HepG2 (cell line): ENCODE measurements around the gene LIN7A. TPM values are rescaled to one million over a fixed set of nuclear protein-coding genes. Genes with fewer than 3 reads are reported as not detected.

Experiments
- CC2D1A ChIP-seq: sonication (generic); formaldehyde crosslinking; IDR thresholded peaks from 2 replicates; pipeline ENCODE4 v1.8.1; 2023; ENCODE audit warnings: mild to moderate bottlenecking, missing genetic modification reagents
- CREB1 ChIP-seq, 2 experiments: fragments of 450-650 bp in 1 of 2; IDR thresholded peaks; 2 replicates each; pipeline ENCODE4 v1.6.1; 2016 to 2017; ENCODE audit warnings: control low read depth in 1 of 2, mild to moderate bottlenecking in 1 of 2, missing compliant biosample characterization in 1 of 2, missing genetic modification characterization in 1 of 2
- CREM ChIP-seq, 2 experiments: sonication (generic) in 1 of 2; formaldehyde crosslinking in 1 of 2; IDR thresholded peaks; 2 replicates each; pipeline versions ENCODE4 v1.4.0 to v1.6.1; 2016 to 2020; ENCODE audit warnings: antibody characterized with exemption in 1 of 2, mild to moderate bottlenecking in 1 of 2, missing genetic modification reagents in 1 of 2
- HNRNPH1 ChIP-seq: fragments of 200-400 bp; formaldehyde crosslinking; optimal IDR thresholded peaks from 2 replicates; pipeline ENCODE3; 2017; ENCODE audit warnings: mild to moderate bottlenecking, low read depth, low read length
- HNRNPL ChIP-seq: fragments of 200-400 bp; formaldehyde crosslinking; IDR thresholded peaks from 2 replicates; pipeline ENCODE4 v1.6.1; 2017; ENCODE audit warnings: mild to moderate bottlenecking, low read depth, low read length
- RFX3 ChIP-seq: IDR thresholded peaks from 2 replicates; pipeline ENCODE4 v1.6.1; 2016; ENCODE audit warnings: missing biosample characterization, missing genetic modification reagents
- SETDB1 ChIP-seq: sonication (generic); formaldehyde crosslinking; IDR thresholded peaks from 2 replicates; pipeline ENCODE4 v1.5.1; 2020; ENCODE audit warnings: missing genetic modification reagents, mild to moderate bottlenecking, borderline replicate concordance
- SKI ChIP-seq: fragments of 450-650 bp; IDR thresholded peaks from one replicate; pipeline ENCODE4 v1.6.1; 2018; ENCODE audit warnings: mild to moderate bottlenecking; ENCODE audit not compliant: partially characterized antibody
- TGIF2 ChIP-seq: IDR thresholded peaks from 2 replicates; pipeline ENCODE4 v1.6.1; 2016; ENCODE audit warnings: control low read depth, missing compliant biosample characterization
- ZBTB26 ChIP-seq: IDR thresholded peaks from 2 replicates; pipeline ENCODE4 v1.6.1; 2016; ENCODE audit warnings: missing compliant biosample characterization, missing genetic modification reagents, borderline replicate concordance
- ZFP62 ChIP-seq: sonication (generic); formaldehyde crosslinking; IDR thresholded peaks from 2 replicates; pipeline ENCODE4 v1.4.0; 2020; ENCODE audit warnings: missing genetic modification reagents
- ZNF180 ChIP-seq: sonication (generic); formaldehyde crosslinking; IDR thresholded peaks from 2 replicates; pipeline ENCODE4 v1.4.0; 2020; ENCODE audit warnings: low read depth, missing genetic modification reagents, borderline replicate concordance
- ZNF234 ChIP-seq: sonication (generic); formaldehyde crosslinking; conservative IDR thresholded peaks from 2 replicates; pipeline ENCODE4 v1.5.1; 2020; ENCODE audit warnings: mild to moderate bottlenecking, missing genetic modification reagents
- ZNF256 ChIP-seq: sonication (generic); formaldehyde crosslinking; conservative IDR thresholded peaks from 2 replicates; pipeline ENCODE4 v1.4.0; 2020; ENCODE audit warnings: missing genetic modification reagents
- ZNF282 ChIP-seq: fragments of 450-650 bp; IDR thresholded peaks from 2 replicates; pipeline ENCODE4 v1.6.1; 2018; ENCODE audit not compliant: partially characterized antibody
- ZNF879 ChIP-seq: sonication (generic); formaldehyde crosslinking; IDR thresholded peaks from 2 replicates; pipeline ENCODE4 v1.8.1; 2023; ENCODE audit warnings: missing genetic modification reagents
- polyA plus RNA-seq, 8 experiments: library from polyadenylated mRNA; depleted of rRNA in 3 of 8; stranded (reverse) in 7 of 8; unstranded in 1 of 8; fragments of >200 nt; fragmentation: Illumina TruSeq in 4 of 8; extraction: Trizol in 4 of 8; gene quantifications; 2 replicates each; pipeline versions ENCODE4 v1.2.1 to v1.2.3, GENCODE V29; 2011 to 2016; ENCODE audit warnings: low read depth in 4 of 8, missing spikeins in 1 of 8, mixed read lengths in 1 of 8; ENCODE audit not compliant: insufficient read depth in 1 of 8
- total RNA-seq, 5 experiments: library from RNA; depleted of rRNA; stranded (reverse); fragments of >200 nt; fragmentation: Illumina TruSeq; extraction: Trizol; gene quantifications; 2 replicates each; pipeline ENCODE4 v1.2.3, GENCODE V29; 2016; ENCODE audit warnings: low read depth in 1 of 5
- TF ChIP-seq, protein P1 (sequence below): sonication (generic); formaldehyde crosslinking; IDR thresholded peaks from 2 replicates; pipeline ENCODE4 v1.8.0; 2022; ENCODE audit warnings: low read depth, missing genetic modification reagents
- TF ChIP-seq, protein P2 (sequence below): sonication (generic); formaldehyde crosslinking; IDR thresholded peaks from 2 replicates; pipeline ENCODE4 v1.5.1; 2020; ENCODE audit warnings: mild to moderate bottlenecking, missing genetic modification reagents, borderline replicate concordance
- TF ChIP-seq, protein P3 (sequence below): sonication (generic); formaldehyde crosslinking; IDR thresholded peaks from 2 replicates; pipeline ENCODE4 v1.5.1; 2020; ENCODE audit warnings: missing genetic modification reagents, mild to moderate bottlenecking, borderline replicate concordance

LIN7A gene
- total and polyA plus RNA-seq, 2 of the 13 experiments (the other 11 are each of a cell fraction or from before 2014, with no cell fraction given): 18.5 to 19.2 TPM

DNA sequence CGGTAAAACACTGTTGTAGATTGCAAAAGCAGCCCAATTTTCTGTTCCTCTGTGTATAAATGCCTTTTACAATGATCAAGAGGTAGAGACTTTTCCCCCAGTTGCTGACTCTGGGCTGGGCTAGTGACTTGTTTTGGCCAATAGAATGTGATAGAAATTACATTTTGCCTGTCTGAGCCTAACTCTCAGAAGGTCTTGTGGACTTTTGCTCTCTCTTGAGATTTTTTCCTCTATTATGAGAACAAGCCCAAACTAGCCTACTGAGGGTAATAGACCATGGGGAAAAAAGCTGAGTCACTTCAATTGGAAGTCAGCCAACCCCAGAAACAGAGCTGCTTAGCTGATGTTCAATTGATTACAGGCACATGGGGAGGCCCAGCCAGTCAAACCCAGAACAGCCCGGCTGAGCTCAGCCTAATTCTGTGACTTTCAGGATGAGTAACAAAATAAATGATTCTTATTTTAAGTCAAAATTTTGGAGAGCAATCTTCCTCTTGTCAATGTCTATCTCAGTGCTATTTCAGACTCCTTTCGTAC is 159.7 kb downstream of the LIN7A start (continued):
- no peak for TF ChIP-seq RFX3 (CRISPR knock-in tag)
- TF ChIP-seq ZNF180 (CRISPR knock-in tag): no peak
- TF ChIP-seq HNRNPL: no peak
- TF ChIP-seq ZBTB26 (CRISPR knock-in tag): no peak
- TF ChIP-seq ZNF879 (CRISPR knock-in tag): no peak
- TF ChIP-seq ZNF282: no peak
- TF ChIP-seq HNRNPH1: no peak
- TF ChIP-seq CC2D1A (CRISPR knock-in tag): no peak
- TF ChIP-seq ZNF256: no peak
- TF ChIP-seq, protein P1, sequence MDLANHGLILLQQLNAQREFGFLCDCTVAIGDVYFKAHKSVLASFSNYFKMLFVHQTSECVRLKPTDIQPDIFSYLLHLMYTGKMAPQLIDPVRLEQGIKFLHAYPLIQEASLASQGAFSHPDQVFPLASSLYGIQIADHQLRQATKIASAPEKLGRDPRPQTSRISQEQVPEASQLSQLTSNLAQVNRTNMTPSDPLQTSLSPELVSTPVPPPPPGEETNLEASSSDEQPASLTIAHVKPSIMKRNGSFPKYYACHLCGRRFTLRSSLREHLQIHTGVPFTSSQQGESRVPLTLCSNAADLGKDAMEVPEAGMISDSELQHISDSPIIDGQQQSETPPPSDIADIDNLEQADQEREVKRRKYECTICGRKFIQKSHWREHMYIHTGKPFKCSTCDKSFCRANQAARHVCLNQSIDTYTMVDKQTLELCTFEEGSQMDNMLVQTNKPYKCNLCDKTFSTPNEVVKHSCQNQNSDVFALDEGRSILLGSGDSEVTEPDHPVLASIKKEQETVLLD (CRISPR knock-in tag): no peak
- no peak for TF ChIP-seq SKI
- TF ChIP-seq TGIF2 (CRISPR knock-in tag): no peak
- no peak for TF ChIP-seq ZNF234 (CRISPR knock-in tag)
- TF ChIP-seq, protein P2, sequence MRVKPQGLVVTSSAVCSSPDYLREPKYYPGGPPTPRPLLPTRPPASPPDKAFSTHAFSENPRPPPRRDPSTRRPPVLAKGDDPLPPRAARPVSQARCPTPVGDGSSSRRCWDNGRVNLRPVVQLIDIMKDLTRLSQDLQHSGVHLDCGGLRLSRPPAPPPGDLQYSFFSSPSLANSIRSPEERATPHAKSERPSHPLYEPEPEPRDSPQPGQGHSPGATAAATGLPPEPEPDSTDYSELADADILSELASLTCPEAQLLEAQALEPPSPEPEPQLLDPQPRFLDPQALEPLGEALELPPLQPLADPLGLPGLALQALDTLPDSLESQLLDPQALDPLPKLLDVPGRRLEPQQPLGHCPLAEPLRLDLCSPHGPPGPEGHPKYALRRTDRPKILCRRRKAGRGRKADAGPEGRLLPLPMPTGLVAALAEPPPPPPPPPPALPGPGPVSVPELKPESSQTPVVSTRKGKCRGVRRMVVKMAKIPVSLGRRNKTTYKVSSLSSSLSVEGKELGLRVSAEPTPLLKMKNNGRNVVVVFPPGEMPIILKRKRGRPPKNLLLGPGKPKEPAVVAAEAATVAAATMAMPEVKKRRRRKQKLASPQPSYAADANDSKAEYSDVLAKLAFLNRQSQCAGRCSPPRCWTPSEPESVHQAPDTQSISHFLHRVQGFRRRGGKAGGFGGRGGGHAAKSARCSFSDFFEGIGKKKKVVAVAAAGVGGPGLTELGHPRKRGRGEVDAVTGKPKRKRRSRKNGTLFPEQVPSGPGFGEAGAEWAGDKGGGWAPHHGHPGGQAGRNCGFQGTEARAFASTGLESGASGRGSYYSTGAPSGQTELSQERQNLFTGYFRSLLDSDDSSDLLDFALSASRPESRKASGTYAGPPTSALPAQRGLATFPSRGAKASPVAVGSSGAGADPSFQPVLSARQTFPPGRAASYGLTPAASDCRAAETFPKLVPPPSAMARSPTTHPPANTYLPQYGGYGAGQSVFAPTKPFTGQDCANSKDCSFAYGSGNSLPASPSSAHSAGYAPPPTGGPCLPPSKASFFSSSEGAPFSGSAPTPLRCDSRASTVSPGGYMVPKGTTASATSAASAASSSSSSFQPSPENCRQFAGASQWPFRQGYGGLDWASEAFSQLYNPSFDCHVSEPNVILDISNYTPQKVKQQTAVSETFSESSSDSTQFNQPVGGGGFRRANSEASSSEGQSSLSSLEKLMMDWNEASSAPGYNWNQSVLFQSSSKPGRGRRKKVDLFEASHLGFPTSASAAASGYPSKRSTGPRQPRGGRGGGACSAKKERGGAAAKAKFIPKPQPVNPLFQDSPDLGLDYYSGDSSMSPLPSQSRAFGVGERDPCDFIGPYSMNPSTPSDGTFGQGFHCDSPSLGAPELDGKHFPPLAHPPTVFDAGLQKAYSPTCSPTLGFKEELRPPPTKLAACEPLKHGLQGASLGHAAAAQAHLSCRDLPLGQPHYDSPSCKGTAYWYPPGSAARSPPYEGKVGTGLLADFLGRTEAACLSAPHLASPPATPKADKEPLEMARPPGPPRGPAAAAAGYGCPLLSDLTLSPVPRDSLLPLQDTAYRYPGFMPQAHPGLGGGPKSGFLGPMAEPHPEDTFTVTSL (CRISPR knock-in tag): peak; percentile 68; the same call in 1 of the 2 replicates
- TF ChIP-seq CREB1 (IDR thresholded peaks at IDR 0.05): no peak
- peak; percentile 56 for TF ChIP-seq CREB1 (CRISPR knock-in tag; IDR thresholded peaks at IDR 0.05)
- TF ChIP-seq SETDB1 (CRISPR knock-in tag): no peak
- TF ChIP-seq, protein P3, sequence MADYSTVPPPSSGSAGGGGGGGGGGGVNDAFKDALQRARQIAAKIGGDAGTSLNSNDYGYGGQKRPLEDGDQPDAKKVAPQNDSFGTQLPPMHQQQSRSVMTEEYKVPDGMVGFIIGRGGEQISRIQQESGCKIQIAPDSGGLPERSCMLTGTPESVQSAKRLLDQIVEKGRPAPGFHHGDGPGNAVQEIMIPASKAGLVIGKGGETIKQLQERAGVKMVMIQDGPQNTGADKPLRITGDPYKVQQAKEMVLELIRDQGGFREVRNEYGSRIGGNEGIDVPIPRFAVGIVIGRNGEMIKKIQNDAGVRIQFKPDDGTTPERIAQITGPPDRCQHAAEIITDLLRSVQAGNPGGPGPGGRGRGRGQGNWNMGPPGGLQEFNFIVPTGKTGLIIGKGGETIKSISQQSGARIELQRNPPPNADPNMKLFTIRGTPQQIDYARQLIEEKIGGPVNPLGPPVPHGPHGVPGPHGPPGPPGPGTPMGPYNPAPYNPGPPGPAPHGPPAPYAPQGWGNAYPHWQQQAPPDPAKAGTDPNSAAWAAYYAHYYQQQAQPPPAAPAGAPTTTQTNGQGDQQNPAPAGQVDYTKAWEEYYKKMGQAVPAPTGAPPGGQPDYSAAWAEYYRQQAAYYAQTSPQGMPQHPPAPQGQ (CRISPR knock-in tag): no peak
- TF ChIP-seq ZFP62 (CRISPR knock-in tag): no peak
- no peak for TF ChIP-seq CREM (IDR thresholded peaks at IDR 0.05)
- no peak for TF ChIP-seq CREM (CRISPR knock-in tag; IDR thresholded peaks at IDR 0.05)
